Measurements from ENCODE around the gene STT3B.

STT3B gene

DNA sequence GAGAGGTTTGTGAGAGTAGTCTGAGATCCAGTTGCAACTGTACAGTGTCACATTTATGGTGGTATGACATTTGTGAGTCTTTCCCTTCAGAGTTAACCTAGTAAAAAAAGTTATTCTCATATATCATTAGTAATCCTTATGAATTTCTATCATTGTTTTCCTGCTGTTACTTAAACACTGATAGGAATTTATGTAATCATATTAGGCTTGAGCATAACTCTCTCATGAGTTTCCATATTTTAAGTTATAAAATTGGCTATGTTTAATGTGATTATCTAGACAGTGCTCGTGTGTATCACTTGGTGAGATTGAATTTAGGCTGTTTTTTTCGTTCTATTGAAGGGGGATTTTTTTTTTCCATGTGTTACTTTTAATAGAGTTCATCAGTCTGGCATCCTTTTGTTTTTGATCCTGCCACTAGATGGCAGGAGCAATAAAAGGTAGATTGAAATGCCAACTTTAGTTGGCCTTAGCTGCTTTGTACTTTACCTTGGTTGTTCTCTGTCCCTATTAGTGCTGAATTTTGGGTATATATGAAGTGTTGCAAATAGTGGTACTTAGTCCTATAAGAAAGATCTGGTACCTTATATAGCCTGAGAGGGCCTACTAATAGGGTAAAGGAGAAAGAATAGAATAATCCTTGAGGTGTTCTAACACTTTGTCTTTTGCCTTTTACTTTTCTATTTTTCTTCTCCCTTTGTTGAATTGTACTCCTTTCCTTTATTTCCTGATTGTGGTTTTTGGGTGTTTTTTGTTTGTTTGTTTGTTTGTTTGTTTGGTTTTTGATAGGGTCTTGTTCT, 17.9 kb downstream of the STT3B start:
- Histone ChIP-seq H3K9me3 (ENCODE audit: control insufficient read depth in 2 of 2, low read length in 2 of 2) (no peaks in the 10 kb centered on the region), H3K36me3 (ENCODE audit: control insufficient read depth in 2 of 2, insufficient read depth in 2 of 2, low read length in 2 of 2) (no peaks in the 10 kb centered on the region), H3K27ac (ENCODE audit: low read length) (no peak overlapping the region), H3K4me3 (ENCODE audit: low read length in 2 of 2) (no peak overlapping the region), H3K9ac (ENCODE audit: low read length in 2 of 2) (no peak overlapping the region), H3K4me1 (ENCODE audit: control insufficient read depth, insufficient read depth, low read length) (no peaks in the 10 kb centered on the region), H3K27me3 (ENCODE audit: control insufficient read depth in 1 of 2, insufficient read depth in 2 of 2, low read length in 2 of 2) (no peaks in the 10 kb centered on the region)

DNA sequence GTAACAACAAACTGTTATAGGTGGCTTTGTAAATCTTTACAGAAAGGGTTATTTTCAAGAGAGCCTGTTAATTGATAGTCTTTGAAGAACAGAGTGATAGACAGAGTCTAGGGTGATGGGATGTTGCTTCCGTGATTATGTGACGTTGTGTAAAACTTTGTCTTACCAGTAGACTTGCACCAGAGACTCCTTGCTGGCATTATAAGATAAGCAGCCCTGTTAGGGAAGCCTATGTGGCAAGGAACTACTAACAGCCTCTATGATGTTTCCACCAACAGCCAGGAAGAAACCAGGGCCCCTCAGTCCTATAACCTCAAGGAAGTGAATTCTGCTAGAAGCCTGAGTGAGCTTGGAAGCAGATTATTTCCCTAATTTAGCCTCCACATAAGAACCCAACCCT, 18.9 kb downstream of the STT3B start:
- Histone ChIP-seq H3K4me1 (ENCODE audit: control insufficient read depth, insufficient read depth, low read length) (no peaks in the 10 kb centered on the region), H3K36me3 (ENCODE audit: control insufficient read depth in 2 of 2, insufficient read depth in 2 of 2, low read length in 2 of 2) (no peaks in the 10 kb centered on the region), H3K9me3 (ENCODE audit: control insufficient read depth in 2 of 2, low read length in 2 of 2) (no peaks in the 10 kb centered on the region), H3K27ac (ENCODE audit: low read length) (no peak overlapping the region), H3K27me3 (ENCODE audit: control insufficient read depth in 1 of 2, insufficient read depth in 2 of 2, low read length in 2 of 2) (no peaks in the 10 kb centered on the region), H3K4me3 (ENCODE audit: low read length in 2 of 2) (no peak overlapping the region), H3K9ac (ENCODE audit: low read length in 2 of 2) (no peak overlapping the region)

GRCh38 chr3:31552103-31552502, 19.4 kb downstream of the STT3B start:
- no peaks in the 10 kb centered on the region for H3K9me3 ChIP-seq (ENCODE audit: control insufficient read depth in 2 of 2, low read length in 2 of 2)
- no peaks in the 10 kb centered on the region for H3K36me3 ChIP-seq (ENCODE audit: control insufficient read depth in 2 of 2, insufficient read depth in 2 of 2, low read length in 2 of 2)
- H3K27ac ChIP-seq (ENCODE audit: low read length), result no peak overlapping the region
- no peaks in the 10 kb centered on the region for H3K4me1 ChIP-seq (ENCODE audit: control insufficient read depth, insufficient read depth, low read length)
- H3K27me3 ChIP-seq (ENCODE audit: control insufficient read depth in 1 of 2, insufficient read depth in 2 of 2, low read length in 2 of 2), result no peaks in the 10 kb centered on the region
- no peak overlapping the region for H3K4me3 ChIP-seq (ENCODE audit: low read length in 2 of 2)
- H3K9ac ChIP-seq (ENCODE audit: low read length in 2 of 2), result no peak overlapping the region

- H3K9ac ChIP-seq (ENCODE audit: low read length in 2 of 2), result no peak overlapping the region
- H3K27me3 ChIP-seq (ENCODE audit: control insufficient read depth in 1 of 2, insufficient read depth in 2 of 2, low read length in 2 of 2), result no peaks in the 10 kb centered on the region
- H3K36me3 ChIP-seq (ENCODE audit: control insufficient read depth in 2 of 2, insufficient read depth in 2 of 2, low read length in 2 of 2), result no peaks in the 10 kb centered on the region
- H3K4me3 ChIP-seq (ENCODE audit: low read length in 2 of 2), result no peak overlapping the region
- no peaks in the 10 kb centered on the region for H3K9me3 ChIP-seq (ENCODE audit: control insufficient read depth in 2 of 2, low read length in 2 of 2)
- no peaks in the 10 kb centered on the region for H3K4me1 ChIP-seq (ENCODE audit: control insufficient read depth, insufficient read depth, low read length)
- H3K27ac ChIP-seq (ENCODE audit: low read length), result no peak overlapping the region
Observed at GRCh38 chr3:31553258-31553657, 20.5 kb downstream of the STT3B start.

DNA sequence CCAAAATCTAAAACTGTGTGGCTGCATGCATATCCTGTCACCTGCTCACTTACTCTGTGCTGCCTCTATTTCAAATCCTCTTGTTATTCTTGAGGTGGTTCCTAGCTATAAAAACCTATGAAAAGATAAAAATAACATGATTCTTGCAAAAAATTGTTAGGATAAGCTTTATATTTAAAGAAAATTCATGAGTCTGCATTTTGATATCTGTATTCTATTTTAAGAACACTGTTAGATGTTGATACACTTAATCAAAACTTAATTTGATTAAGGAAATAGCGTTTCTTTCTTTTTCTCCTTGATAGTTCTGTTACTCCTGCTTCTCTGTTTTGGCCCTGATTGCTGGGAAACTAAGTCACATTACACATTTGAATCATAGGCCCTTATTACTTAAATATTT, 22.5 kb downstream of the STT3B start:
- no peaks in the 10 kb centered on the region for H3K27me3 ChIP-seq (ENCODE audit: control insufficient read depth in 1 of 2, insufficient read depth in 2 of 2, low read length in 2 of 2)
- H3K4me1 ChIP-seq (ENCODE audit: control insufficient read depth, insufficient read depth, low read length), result no peaks in the 10 kb centered on the region
- H3K27ac ChIP-seq (ENCODE audit: low read length), result no peak overlapping the region
- peaks cover 0 to 3% of the 10 kb centered on the region in 2 donors for H3K9me3 ChIP-seq (ENCODE audit: control insufficient read depth in 2 of 2, low read length in 2 of 2)
- H3K9ac ChIP-seq (ENCODE audit: low read length in 2 of 2), result no peak overlapping the region
- H3K4me3 ChIP-seq (ENCODE audit: low read length in 2 of 2), result no peak overlapping the region
- no peaks in the 10 kb centered on the region for H3K36me3 ChIP-seq (ENCODE audit: control insufficient read depth in 2 of 2, insufficient read depth in 2 of 2, low read length in 2 of 2)

GRCh38 chr3:31559872-31560534, 27.3 kb downstream of the STT3B start:
- Histone ChIP-seq H3K27ac (ENCODE audit: low read length) (no peak overlapping the region), H3K4me1 (ENCODE audit: control insufficient read depth, insufficient read depth, low read length) (no peaks in the 10 kb centered on the region), H3K9ac (ENCODE audit: low read length in 2 of 2) (no peak overlapping the region), H3K9me3 (ENCODE audit: control insufficient read depth in 2 of 2, low read length in 2 of 2) (peaks cover 0 to 3% of the 10 kb centered on the region in 2 donors), H3K27me3 (ENCODE audit: control insufficient read depth in 1 of 2, insufficient read depth in 2 of 2, low read length in 2 of 2) (no peaks in the 10 kb centered on the region), H3K4me3 (ENCODE audit: low read length in 2 of 2) (peak overlapping the region in 1 of 2 donors; percentile 5), H3K36me3 (ENCODE audit: control insufficient read depth in 2 of 2, insufficient read depth in 2 of 2, low read length in 2 of 2) (no peaks in the 10 kb centered on the region)

- H3K9ac ChIP-seq (ENCODE audit: low read length in 2 of 2), result no peak overlapping the region
- H3K9me3 ChIP-seq (ENCODE audit: control insufficient read depth in 2 of 2, low read length in 2 of 2), result peaks cover 0 to 3% of the 10 kb centered on the region in 2 donors
- no peak overlapping the region for H3K4me3 ChIP-seq (ENCODE audit: low read length in 2 of 2)
- no peaks in the 10 kb centered on the region for H3K27me3 ChIP-seq (ENCODE audit: control insufficient read depth in 1 of 2, insufficient read depth in 2 of 2, low read length in 2 of 2)
- H3K4me1 ChIP-seq (ENCODE audit: control insufficient read depth, insufficient read depth, low read length), result no peaks in the 10 kb centered on the region
- H3K27ac ChIP-seq (ENCODE audit: low read length), result no peak overlapping the region
- H3K36me3 ChIP-seq (ENCODE audit: control insufficient read depth in 2 of 2, insufficient read depth in 2 of 2, low read length in 2 of 2), result no peaks in the 10 kb centered on the region
Observed at GRCh38 chr3:31561891-31562290, 29.2 kb downstream of the STT3B start.

GRCh38 chr3:31562525-31562924, 29.8 kb downstream of the STT3B start:
- H3K9ac ChIP-seq (ENCODE audit: low read length in 2 of 2), result no peak overlapping the region
- H3K27me3 ChIP-seq (ENCODE audit: control insufficient read depth in 1 of 2, insufficient read depth in 2 of 2, low read length in 2 of 2), result no peaks in the 10 kb centered on the region
- peaks cover 0 to 3% of the 10 kb centered on the region in 2 donors for H3K9me3 ChIP-seq (ENCODE audit: control insufficient read depth in 2 of 2, low read length in 2 of 2)
- no peaks in the 10 kb centered on the region for H3K36me3 ChIP-seq (ENCODE audit: control insufficient read depth in 2 of 2, insufficient read depth in 2 of 2, low read length in 2 of 2)
- no peaks in the 10 kb centered on the region for H3K4me1 ChIP-seq (ENCODE audit: control insufficient read depth, insufficient read depth, low read length)
- no peak overlapping the region for H3K4me3 ChIP-seq (ENCODE audit: low read length in 2 of 2)
- no peak overlapping the region for H3K27ac ChIP-seq (ENCODE audit: low read length)

- no peak overlapping the region for H3K4me3 ChIP-seq (ENCODE audit: low read length in 2 of 2)
- no peaks in the 10 kb centered on the region for H3K9me3 ChIP-seq (ENCODE audit: control insufficient read depth in 2 of 2, low read length in 2 of 2)
- H3K36me3 ChIP-seq (ENCODE audit: control insufficient read depth in 2 of 2, insufficient read depth in 2 of 2, low read length in 2 of 2), result no peaks in the 10 kb centered on the region
- no peak overlapping the region for H3K9ac ChIP-seq (ENCODE audit: low read length in 2 of 2)
- no peaks in the 10 kb centered on the region for H3K4me1 ChIP-seq (ENCODE audit: control insufficient read depth, insufficient read depth, low read length)
- H3K27me3 ChIP-seq (ENCODE audit: control insufficient read depth in 1 of 2, insufficient read depth in 2 of 2, low read length in 2 of 2), result no peaks in the 10 kb centered on the region
- no peak overlapping the region for H3K27ac ChIP-seq (ENCODE audit: low read length)
Observed at GRCh38 chr3:31565288-31565687, 32.6 kb downstream of the STT3B start.

GRCh38 chr3:31567036-31567435, 34.3 kb downstream of the STT3B start:
- Histone ChIP-seq H3K4me1 (ENCODE audit: control insufficient read depth, insufficient read depth, low read length) (no peaks in the 10 kb centered on the region), H3K9me3 (ENCODE audit: control insufficient read depth in 2 of 2, low read length in 2 of 2) (no peaks in the 10 kb centered on the region), H3K4me3 (ENCODE audit: low read length in 2 of 2) (no peak overlapping the region), H3K36me3 (ENCODE audit: control insufficient read depth in 2 of 2, insufficient read depth in 2 of 2, low read length in 2 of 2) (no peaks in the 10 kb centered on the region), H3K27ac (ENCODE audit: low read length) (no peak overlapping the region), H3K27me3 (ENCODE audit: control insufficient read depth in 1 of 2, insufficient read depth in 2 of 2, low read length in 2 of 2) (no peaks in the 10 kb centered on the region), H3K9ac (ENCODE audit: low read length in 2 of 2) (no peak overlapping the region)

- Histone ChIP-seq H3K9me3 (ENCODE audit: control insufficient read depth in 2 of 2, low read length in 2 of 2) (no peaks in the 10 kb centered on the region), H3K4me3 (ENCODE audit: low read length in 2 of 2) (no peak overlapping the region), H3K9ac (ENCODE audit: low read length in 2 of 2) (no peak overlapping the region), H3K27me3 (ENCODE audit: control insufficient read depth in 1 of 2, insufficient read depth in 2 of 2, low read length in 2 of 2) (no peaks in the 10 kb centered on the region), H3K36me3 (ENCODE audit: control insufficient read depth in 2 of 2, insufficient read depth in 2 of 2, low read length in 2 of 2) (no peaks in the 10 kb centered on the region), H3K27ac (ENCODE audit: low read length) (no peak overlapping the region), H3K4me1 (ENCODE audit: control insufficient read depth, insufficient read depth, low read length) (no peaks in the 10 kb centered on the region)
Observed at GRCh38 chr3:31568649-31569048, 35.9 kb downstream of the STT3B start.
